CD14-positive monocyte (primary cell): Measurements from ENCODE around the gene DUS3L. TPM values are rescaled to one million over a fixed set of nuclear protein-coding genes. Genes with fewer than 3 reads are reported as not detected.

Experiments used
- DNase-seq, 3 donors: peaks; one replicate each; pipeline ENCODE4 v3.0.0-alpha.2; 2011 to 2022
- H2AFZ ChIP-seq: 2 replicates; pipeline ENCODE4 v1.6.0; 2012; ENCODE audit warnings: mild to moderate bottlenecking, low read depth, low read length, inconsistent platforms; ENCODE audit not compliant: insufficient read depth, poor library complexity, severe bottlenecking
- H3K27ac ChIP-seq, 2 donors: 1 replicate in 1 of 2; 2 replicates in 1 of 2; pipeline ENCODE4 v1.5.1; 2012 to 2013; ENCODE audit warnings: low read length in 2 of 2, control low read depth in 1 of 2, inconsistent platforms in 1 of 2, low read depth in 1 of 2, mild to moderate bottlenecking in 1 of 2
- H3K27me3 ChIP-seq, 2 donors: one replicate each; pipeline versions ENCODE4 v1.6.0 to v1.6.1; 2011 to 2013; ENCODE audit warnings: low read length in 2 of 2; ENCODE audit not compliant: control insufficient read depth in 2 of 2, insufficient read depth in 2 of 2
- H3K36me3 ChIP-seq, 2 donors: replicated peaks in 1 of 2; 1 replicate in 1 of 2; 2 replicates in 1 of 2; pipeline versions ENCODE4 v1.5.1 to v1.6.1; 2012 to 2013; ENCODE audit warnings: low read length in 2 of 2, control low read depth in 1 of 2, inconsistent platforms in 1 of 2, mild to moderate bottlenecking in 1 of 2; ENCODE audit not compliant: insufficient read depth in 2 of 2, control insufficient read depth in 1 of 2
- H3K4me1 ChIP-seq, 2 donors: 1 replicate in 1 of 2; 2 replicates in 1 of 2; pipeline versions ENCODE4 v1.5.1 to v1.6.1; 2012 to 2013; ENCODE audit warnings: low read length in 2 of 2, control low read depth in 1 of 2, inconsistent platforms in 1 of 2, mild to moderate bottlenecking in 1 of 2, moderate library complexity in 1 of 2; ENCODE audit not compliant: insufficient read depth in 2 of 2, control insufficient read depth in 1 of 2
- H3K4me2 ChIP-seq: replicated peaks from 2 replicates; pipeline ENCODE3; 2012; ENCODE audit warnings: low read length, moderate library complexity, mild to moderate bottlenecking; ENCODE audit not compliant: poor library complexity, severe bottlenecking; ENCODE audit errors: extremely low read depth
- H3K4me3 ChIP-seq, 3 experiments: fragments of 200-600 bp in 1 of 3; sonication (generic) in 1 of 3; replicated peaks in 1 of 3; 1 replicate in 2 of 3; 2 replicates in 1 of 3; pipeline ENCODE4 v1.5.1; 2011 to 2013; ENCODE audit warnings: low read length in 3 of 3, mild to moderate bottlenecking in 3 of 3, control low read depth in 2 of 3, low read depth in 2 of 3, inconsistent platforms in 1 of 3, moderate library complexity in 1 of 3
- H3K79me2 ChIP-seq: 2 replicates; pipeline ENCODE4 v1.6.0; 2012; ENCODE audit warnings: mild to moderate bottlenecking, control low read depth, inconsistent platforms, low read length, moderate library complexity; ENCODE audit not compliant: insufficient read depth
- H3K9ac ChIP-seq: 2 replicates; pipeline ENCODE4 v1.6.0; 2017; ENCODE audit warnings: low read length, mild to moderate bottlenecking; ENCODE audit not compliant: insufficient read depth, poor library complexity, severe bottlenecking
- H3K9me3 ChIP-seq, 2 donors: replicated peaks in 1 of 2; 1 replicate in 1 of 2; 2 replicates in 1 of 2; pipeline versions ENCODE4 v1.5.1 to v1.6.1; 2012 to 2013; ENCODE audit warnings: low read length in 2 of 2, control low read depth in 1 of 2; ENCODE audit not compliant: control insufficient read depth in 1 of 2, insufficient read depth in 1 of 2
- H4K20me1 ChIP-seq: 2 replicates; pipeline ENCODE4 v1.6.0; 2012; ENCODE audit warnings: mild to moderate bottlenecking, low read length, control low read depth, moderate library complexity; ENCODE audit not compliant: insufficient read depth
- H3K27ac Mint-ChIP-seq, 7 donors: one replicate each; pipeline ENCODE4 v1.8.0; 2020; ENCODE audit warnings: mild to moderate bottlenecking in 7 of 7, mixed read lengths in 7 of 7, moderate library complexity in 6 of 7, inconsistent platforms in 2 of 7
- H3K27me3 Mint-ChIP-seq, 3 donors: one replicate each; pipeline ENCODE4 v1.8.0; 2021 to 2022; ENCODE audit warnings: low read depth in 3 of 3, mild to moderate bottlenecking in 3 of 3, mixed read lengths in 3 of 3, moderate library complexity in 3 of 3, inconsistent platforms in 1 of 3
- H3K36me3 Mint-ChIP-seq, 2 donors: one replicate each; pipeline ENCODE4 v1.8.0; 2020; ENCODE audit warnings: mixed read lengths in 2 of 2, inconsistent platforms in 1 of 2, mild to moderate bottlenecking in 1 of 2
- H3K4me1 Mint-ChIP-seq: one replicate; pipeline ENCODE4 v1.8.0; 2020; ENCODE audit warnings: mild to moderate bottlenecking, mixed read lengths
- H3K4me3 Mint-ChIP-seq, 2 donors: one replicate each; pipeline ENCODE4 v1.8.0; 2020; ENCODE audit warnings: mild to moderate bottlenecking in 2 of 2, mixed read lengths in 2 of 2, moderate library complexity in 1 of 2
- H3K9me3 Mint-ChIP-seq, 7 donors: one replicate each; pipeline ENCODE4 v1.8.0; 2020 to 2022; ENCODE audit warnings: mixed read lengths in 7 of 7, mild to moderate bottlenecking in 6 of 7, moderate library complexity in 6 of 7, inconsistent platforms in 2 of 7
- CTCF ChIP-seq: fragments of 200-600 bp; IDR thresholded peaks from one replicate; pipeline ENCODE4 v1.8.0; 2022; ENCODE audit warnings: antibody characterized with exemption, mild to moderate bottlenecking
- WGBS: methylation state at CpG from one replicate; pipeline ENCODE4 v1.1.5; 2013; ENCODE audit warnings: missing lambda C conversion rate; ENCODE audit not compliant: insufficient coverage; 5-methylcytosine and 5-hydroxymethylcytosine counted together
- intact Hi-C, 2 donors: fragments of 100-400 bp; cut with micrococcal nuclease; formaldehyde crosslinking; loops; one replicate each; pipeline versions ENCODE4 v1.15.0 to v1.15.1; 2023
- polyA plus RNA-seq, 3 donors: library from polyadenylated mRNA; depleted of rRNA in 1 of 3; unstranded in 2 of 3; stranded (reverse) in 1 of 3; fragments of 300-500 nt in 2 of 3; fragments of >200 nt in 1 of 3; fragmentation: Illumina TruSeq in 2 of 3; gene quantifications; 1 replicate in 2 of 3; 2 replicates in 1 of 3; pipeline ENCODE4 v1.2.3, GENCODE V29; 2012 to 2021

DUS3L gene
- polyA plus RNA-seq, 3 donors = 17.4 to 40.2 (median 23.4) TPM

GRCh38 chr19:5789351-5789761 lies 1.6 kb downstream of the DUS3L start:
- Mint-ChIP-seq H3K9me3 (peaks cover 0 to 7% (median 0%) of the 10 kb centered on the region in 7 donors), H3K27ac (peak overlapping the region in 1 of 7 donors; percentile 73), H3K36me3 (peaks cover 37 to 56% of the 10 kb centered on the region in 2 donors), H3K4me1 (peaks cover 10% of the 10 kb centered on the region), H3K4me3 (peak overlapping the region in 1 of 2 donors; percentile 31), H3K27me3 (peaks cover 1 to 3% (median 3%) of the 10 kb centered on the region in 3 donors)
- Histone ChIP-seq H3K79me2 (peaks cover 8% of the 10 kb centered on the region), H3K9me3 (peaks cover 0 to 7% of the 10 kb centered on the region in 2 donors), H3K27ac (no peak overlapping the region), H3K4me3 (no peak overlapping the region), H3K4me2 (no peak overlapping the region), H3K4me1 (peaks cover 6 to 17% of the 10 kb centered on the region in 2 donors), H3K36me3 (peaks cover 55 to 57% of the 10 kb centered on the region in 2 donors), H3K9ac (no peak overlapping the region), H4K20me1 (peaks cover 22% of the 10 kb centered on the region), H2AFZ (no peak overlapping the region), H3K27me3 (no peaks in the 10 kb centered on the region)
- intact Hi-C loops = no loop called here
- WGBS = 97% methylated on average over 39 of the region's 39 CpGs
- TF ChIP-seq CTCF = no peak
- no peak for DNase-seq

- H4K20me1 ChIP-seq = peaks cover 22% of the 10 kb centered on the region
- Mint-ChIP-seq H3K4me1 (peaks cover 6% of the 10 kb centered on the region), H3K36me3 (peaks cover 40 to 60% of the 10 kb centered on the region in 2 donors), H3K9me3 (peaks cover 0 to 7% (median 0%) of the 10 kb centered on the region in 7 donors), H3K27ac (peak overlapping the region in 1 of 7 donors; percentile 3), H3K4me3 (no peak overlapping the region), H3K27me3 (peaks cover 0 to 3% (median 3%) of the 10 kb centered on the region in 3 donors)
- no peak overlapping the region for H3K4me3 ChIP-seq
- peaks cover 58 to 63% of the 10 kb centered on the region in 2 donors for H3K36me3 ChIP-seq
- no peak overlapping the region for H3K27ac ChIP-seq
- peaks cover 6 to 13% of the 10 kb centered on the region in 2 donors for H3K4me1 ChIP-seq
- H3K4me2 ChIP-seq = no peak overlapping the region
- intact Hi-C loops = no loop called here
- peaks cover 8% of the 10 kb centered on the region for H3K79me2 ChIP-seq
- no peak for DNase-seq
- peaks cover 0 to 7% of the 10 kb centered on the region in 2 donors for H3K9me3 ChIP-seq
- no peak overlapping the region for H3K9ac ChIP-seq
- no peak for TF ChIP-seq CTCF
- no peak overlapping the region for H2AFZ ChIP-seq
- WGBS = 100% methylated on average over 2 of the region's 5 CpGs
- no peaks in the 10 kb centered on the region for H3K27me3 ChIP-seq
These were observed 2.5 kb downstream of the DUS3L start for GRCh38 chr19:5788422-5788821.
